Activated T-helper 9 cell treated with anti-CD3 and anti-CD28 coated beads, Interleukin-2, amount 50 U/mL, for 16 hours (primary cell): Measurements from ENCODE around the gene CHCHD4.
A peak's percentile ranks its signal among the peaks of the same experiment; 100 is the strongest.

Source experiments
- DNase-seq: peaks from one replicate; pipeline ENCODE4 v3.0.0-alpha.2; 2020; ENCODE audit warnings: low read depth

Gene CHCHD4

GRCh38 chr3:14148041-14148985 is 23.6 kb upstream of the CHCHD4 start:
- DNase-seq, result no peak

GRCh38 chr3:14147617-14148016 is 22.9 kb upstream of the CHCHD4 start:
- DNase-seq, result no peak

- no peak for DNase-seq
Measured at GRCh38 chr3:14147066-14147435, 22.4 kb upstream of the CHCHD4 start.

DNA sequence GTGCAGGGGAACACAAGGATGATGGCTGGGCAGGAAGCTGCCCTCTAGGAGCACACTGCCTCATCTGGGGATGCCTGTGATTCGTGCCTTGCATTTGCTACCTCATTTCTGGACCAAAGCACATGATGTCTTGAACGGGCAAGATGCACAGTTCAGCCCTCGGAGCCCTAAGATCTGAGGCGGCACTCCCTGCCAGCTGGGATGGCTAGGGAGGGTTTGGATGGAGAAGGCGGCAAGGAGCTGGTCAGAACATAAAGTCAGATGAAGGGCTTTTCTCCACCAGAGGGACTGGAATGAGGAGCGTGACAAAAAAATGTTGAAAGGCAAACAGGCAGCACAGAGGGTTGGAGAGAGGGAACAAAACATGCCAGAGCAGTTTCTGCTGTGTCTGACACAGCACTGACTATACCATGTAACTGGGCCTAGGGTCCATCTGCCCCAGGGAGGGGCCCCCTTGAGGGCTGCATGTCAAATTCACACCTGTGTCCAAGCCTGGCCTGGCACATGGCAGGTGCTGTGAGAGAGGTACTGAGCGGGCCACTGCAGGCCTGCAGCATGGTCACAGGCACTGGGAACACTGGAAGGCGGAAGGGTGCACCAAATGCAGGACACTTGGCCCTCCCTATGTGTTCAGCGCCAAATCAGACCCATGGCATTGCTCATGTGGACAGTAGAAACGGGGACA is 21.9 kb upstream of the CHCHD4 start:
- DNase-seq, result no peak

GRCh38 chr3:14145670-14146380 is 21.2 kb upstream of the CHCHD4 start:
- DNase-seq, result no peak

GRCh38 chr3:14145236-14145635 is 20.6 kb upstream of the CHCHD4 start:
- DNase-seq, result no peak

GRCh38 chr3:14144423-14145075 is 19.9 kb upstream of the CHCHD4 start:
- DNase-seq, result peak; percentile 30

- no peak for DNase-seq
Measured at GRCh38 chr3:14143271-14144225, 18.9 kb upstream of the CHCHD4 start.

DNA sequence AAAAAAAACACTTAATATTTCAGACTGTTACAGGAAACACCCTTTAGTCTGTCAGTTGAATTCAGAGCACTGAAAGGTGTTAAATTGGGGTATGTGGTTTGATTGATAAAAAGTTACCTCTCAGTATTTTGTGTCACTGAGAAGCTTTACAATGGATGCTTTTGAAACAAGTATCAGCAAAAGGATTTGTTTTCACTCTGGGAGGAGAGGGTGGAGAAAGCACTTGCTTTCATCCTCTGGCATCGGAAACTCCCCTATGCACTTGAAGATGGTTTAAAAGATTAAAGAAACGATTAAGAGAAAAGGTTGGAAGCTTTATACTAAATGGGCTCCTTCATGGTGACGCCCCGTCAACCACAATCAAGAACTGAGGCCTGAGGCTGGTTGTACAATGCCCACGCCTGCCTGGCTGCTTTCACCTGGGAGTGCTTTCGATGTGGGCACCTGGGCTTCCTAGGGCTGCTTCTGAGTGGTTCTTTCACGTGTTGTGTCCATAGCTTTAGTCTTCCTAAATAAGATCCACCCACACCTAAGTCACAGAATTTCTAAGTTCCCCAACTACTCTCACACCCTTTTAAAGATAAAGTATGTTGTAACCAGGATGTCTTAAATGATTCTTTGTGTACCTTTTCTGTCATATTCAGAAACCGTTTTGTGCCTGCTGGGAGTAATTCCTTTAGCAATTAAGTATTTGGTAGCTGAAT is 18.0 kb upstream of the CHCHD4 start:
- DNase-seq, result peak; percentile 39

DNA sequence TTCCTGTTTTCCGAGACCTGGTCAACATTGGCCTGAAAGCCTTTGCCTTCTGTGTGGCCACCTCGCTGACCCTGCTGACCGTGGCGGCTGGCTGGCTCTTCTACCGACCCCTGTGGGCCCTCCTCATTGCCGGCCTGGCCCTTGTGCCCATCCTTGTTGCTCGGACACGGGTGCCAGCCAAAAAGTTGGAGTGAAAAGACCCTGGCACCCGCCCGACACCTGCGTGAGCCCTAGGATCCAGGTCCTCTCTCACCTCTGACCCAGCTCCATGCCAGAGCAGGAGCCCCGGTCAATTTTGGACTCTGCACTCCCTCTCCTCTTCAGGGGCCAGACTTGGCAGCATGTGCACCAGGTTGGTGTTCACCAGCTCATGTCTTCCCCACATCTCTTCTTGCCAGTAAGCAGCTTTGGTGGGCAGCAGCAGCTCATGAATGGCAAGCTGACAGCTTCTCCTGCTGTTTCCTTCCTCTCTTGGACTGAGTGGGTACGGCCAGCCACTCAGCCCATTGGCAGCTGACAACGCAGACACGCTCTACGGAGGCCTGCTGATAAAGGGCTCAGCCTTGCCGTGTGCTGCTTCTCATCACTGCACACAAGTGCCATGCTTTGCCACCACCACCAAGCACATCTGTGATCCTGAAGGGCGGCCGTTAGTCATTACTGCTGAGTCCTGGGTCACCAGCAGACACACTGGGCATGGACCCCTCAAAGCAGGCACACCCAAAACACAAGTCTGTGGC is 17.1 kb upstream of the CHCHD4 start:
- no peak for DNase-seq

DNA sequence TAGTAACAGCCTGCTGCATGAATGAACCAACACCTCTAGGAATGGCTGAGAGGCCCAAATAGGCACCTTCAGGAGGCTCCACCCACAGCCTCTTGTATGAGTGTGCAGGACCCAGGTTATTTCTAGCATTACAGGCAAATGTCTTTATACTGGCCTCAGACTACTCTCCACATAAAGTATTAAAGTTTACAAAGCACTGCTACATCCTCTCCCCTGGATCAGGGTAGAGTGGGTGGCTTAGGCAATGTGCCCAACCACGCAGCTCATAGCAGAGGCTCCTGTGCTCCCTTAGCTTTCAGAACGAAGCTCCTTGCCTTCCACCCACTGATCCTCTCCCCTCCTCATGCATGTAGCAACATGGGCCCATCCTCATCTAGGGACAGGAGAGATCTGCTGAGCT is 16.5 kb upstream of the CHCHD4 start:
- DNase-seq, result no peak

GRCh38 chr3:14140668-14141067 is 16.0 kb upstream of the CHCHD4 start:
- DNase-seq, result no peak

GRCh38 chr3:14139771-14140170 is 15.1 kb upstream of the CHCHD4 start:
- no peak for DNase-seq

DNA sequence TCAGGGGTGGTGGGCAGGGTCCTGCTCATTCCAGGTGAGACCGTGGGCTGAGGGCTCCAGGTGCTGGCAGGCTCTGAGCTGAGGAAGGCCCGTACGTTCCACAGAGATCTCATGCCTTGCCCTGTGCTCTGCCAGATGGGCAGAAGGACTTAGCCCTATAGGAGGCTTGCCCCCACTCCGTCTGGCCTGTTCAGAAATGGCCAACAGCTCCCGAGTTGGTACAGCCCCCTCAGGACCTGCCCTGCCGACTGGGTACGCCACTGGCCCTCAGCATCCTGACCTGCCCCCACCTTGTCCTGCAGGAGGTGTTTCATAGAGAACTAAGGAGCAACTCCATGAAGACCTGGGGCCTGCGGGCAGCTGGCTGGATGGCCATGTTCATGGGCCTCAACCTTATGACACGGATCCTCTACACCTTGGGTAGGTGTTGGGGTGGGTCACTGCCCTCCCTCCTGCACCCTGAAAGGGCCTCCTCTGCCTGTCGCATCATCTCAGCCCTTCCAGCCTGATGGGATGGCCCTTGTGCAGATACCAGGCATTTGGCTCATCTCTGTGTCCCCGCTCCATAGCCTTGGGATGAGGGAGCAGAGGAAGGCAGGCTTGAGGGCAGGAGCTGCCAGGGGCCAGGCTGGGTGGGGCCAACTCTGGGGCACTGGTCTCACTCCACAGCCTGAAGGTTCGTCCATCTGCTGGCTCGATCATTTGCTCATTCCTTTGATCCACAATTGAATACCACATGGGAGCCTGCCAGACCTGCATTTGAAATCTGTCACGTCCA is 14.4 kb upstream of the CHCHD4 start:
- no peak for DNase-seq

- DNase-seq, result no peak
Measured at GRCh38 chr3:14138109-14138877, 13.6 kb upstream of the CHCHD4 start.

DNA sequence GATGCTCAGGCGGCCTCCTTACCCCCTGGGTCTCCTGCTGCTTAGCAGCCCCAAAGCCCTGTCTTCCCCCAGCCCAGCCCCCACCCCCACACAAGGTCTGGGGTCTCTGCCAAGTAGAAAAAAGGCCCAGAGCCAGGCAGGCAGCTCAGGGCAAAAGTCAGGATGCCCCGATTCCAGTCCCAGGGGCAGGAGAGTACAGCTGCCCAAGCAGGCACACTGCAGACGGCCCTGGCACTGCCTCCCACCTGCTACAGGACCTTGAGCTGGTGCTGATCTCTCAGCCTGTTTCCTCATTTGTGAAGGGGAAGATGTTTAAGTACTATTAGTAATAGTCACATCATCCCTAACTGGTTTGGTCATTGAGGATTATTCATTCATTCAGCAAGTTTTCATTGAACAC is 12.8 kb upstream of the CHCHD4 start:
- DNase-seq, result no peak

DNA sequence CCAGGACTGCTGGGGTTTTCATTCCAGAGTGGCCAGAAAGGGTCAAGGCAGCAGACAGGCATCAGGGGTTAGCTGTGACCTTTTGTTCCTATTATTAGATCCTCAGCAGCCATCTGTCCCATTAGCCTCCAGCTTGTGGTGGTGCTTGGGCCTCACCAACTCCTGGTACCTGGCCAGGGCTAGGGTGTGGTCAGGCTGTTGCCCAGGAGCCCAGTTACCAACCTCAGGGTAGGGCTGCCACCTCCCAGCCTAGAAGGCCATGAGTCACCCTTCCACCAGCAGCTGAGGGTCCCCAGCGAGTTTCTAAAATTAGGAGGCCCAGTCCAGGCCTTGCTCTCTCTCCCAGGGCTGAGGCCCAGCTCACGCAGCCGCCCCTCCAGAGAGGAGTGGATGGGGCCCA is 12.3 kb upstream of the CHCHD4 start:
- DNase-seq, result no peak

DNA sequence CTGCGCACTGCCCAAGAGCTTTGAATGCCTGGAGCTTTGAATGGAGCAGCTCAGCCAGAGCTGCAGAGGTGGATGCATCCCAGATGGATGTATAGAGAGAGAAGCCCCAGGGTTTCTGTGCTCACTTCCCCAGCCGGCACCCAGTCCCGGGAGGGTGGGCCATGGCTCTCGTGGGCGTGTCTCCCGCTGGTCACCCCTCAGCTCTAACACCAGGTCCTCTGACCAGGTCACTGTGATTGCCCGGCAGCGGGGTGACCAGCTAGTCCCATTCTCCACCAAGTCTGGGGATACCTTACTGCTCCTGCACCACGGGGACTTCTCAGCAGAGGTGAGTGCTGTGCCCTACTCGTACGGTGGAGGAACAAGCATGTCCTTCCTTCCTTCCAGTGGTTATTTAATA is 10.9 kb upstream of the CHCHD4 start:
- DNase-seq, result no peak
